Measurements from ENCODE around the gene UBE2D1.

The UBE2D1 gene

DNA sequence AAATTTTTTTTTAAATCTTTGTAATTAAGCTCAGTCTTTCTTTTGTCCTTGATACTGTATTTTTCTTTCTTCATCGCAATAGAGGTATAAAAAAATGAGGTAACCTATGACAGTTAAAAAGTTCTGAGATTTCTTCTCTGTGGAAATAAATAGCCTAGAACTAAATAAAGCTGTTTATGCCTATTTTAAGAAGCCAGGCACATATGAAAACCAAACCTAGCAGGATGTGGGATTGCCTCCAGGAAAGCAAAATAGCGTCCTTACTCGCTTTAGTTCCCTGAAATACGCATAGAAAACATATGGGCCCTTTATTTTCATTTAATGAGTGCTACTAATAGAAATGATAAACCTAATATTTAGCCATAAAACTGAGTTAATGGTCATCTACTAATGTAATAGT lies 6.6 kb downstream of the UBE2D1 start:
- DNase-seq (ENCODE audit: low read depth, low spot score): no peak

DNA sequence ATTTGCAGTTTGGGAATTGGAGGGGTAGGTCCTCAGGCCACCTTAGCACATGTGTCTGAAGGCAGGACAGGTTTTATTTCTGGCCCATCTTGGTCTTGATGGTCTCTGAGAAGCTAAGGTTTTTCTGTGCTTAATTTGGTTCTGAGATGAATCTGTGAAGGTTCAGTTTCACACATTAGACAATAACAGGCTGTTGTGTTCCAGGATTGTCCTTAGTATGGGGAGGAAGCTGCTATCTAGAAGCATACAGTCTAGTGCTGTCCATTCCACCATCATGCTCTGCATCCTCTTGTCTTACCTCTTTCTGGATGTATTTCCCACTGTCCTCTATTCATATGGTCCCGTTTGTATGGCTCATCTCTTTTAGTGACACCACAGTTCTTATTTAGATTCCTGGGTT lies 7.1 kb downstream of the UBE2D1 start:
- no peak for DNase-seq (ENCODE audit: low read depth, low spot score)

DNA sequence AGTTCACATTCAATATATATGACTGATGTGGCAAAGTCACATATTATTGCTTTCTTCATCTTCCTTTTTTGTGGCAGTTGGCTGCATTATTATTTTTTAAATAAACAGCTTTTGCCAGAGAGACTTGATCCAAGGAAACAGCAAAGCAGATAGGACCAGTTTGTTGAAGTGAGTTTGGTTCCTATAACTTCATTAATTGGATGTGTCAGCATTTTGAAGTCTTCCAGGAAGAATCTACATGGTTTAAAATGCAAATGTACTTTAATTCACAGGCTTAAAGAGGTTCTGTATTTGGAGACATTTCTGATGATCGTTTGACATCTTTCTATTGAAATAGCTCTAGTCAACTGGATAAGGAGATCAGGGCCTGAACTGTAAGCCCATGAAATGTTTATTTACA lies 13.2 kb downstream of the UBE2D1 start:
- DNase-seq (ENCODE audit: low read depth, low spot score): no peak

DNA sequence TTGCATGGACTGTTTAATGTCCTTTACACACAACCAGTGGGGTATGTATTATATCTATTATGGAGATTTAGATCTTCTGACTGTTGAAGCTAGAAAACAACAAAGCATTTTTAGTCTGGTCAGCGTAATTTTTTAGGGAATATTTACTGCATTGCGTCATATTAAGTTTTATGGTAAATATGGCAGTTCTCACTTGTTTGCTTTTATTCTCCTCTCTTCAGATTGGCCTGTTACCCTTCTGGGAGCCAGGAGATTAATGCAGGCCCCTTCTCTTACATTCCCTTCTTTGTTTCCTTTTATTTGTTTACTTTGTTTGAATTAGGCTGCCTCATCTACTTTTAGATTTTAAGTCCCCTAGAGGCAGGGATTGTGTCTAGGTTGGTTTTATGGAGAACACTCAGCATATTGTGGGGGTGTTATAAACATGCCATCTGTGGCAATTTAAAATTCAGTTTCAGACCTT lies 13.8 kb downstream of the UBE2D1 start:
- DNase-seq (ENCODE audit: low read depth, low spot score): no peak

DNA sequence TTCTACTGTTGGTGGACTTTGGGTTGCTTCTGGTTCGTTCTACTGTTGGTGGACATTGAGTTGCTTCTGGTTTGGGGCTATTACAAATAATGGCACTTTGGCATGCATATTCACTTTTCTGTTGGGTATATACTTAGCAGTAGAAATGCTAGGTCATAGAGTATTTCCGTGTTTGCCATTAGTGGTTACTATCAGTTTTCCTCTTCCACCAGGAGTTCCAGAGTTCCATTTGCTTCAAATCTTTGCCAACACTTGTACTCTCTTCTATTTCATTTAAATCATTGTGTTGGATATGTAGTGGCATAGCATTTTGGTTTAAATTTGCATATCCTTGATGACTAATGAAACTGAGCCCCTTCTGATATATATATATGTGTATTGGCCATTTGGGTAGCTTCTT lies 15.2 kb downstream of the UBE2D1 start:
- DNase-seq (ENCODE audit: low read depth, low spot score): no peak

DNA sequence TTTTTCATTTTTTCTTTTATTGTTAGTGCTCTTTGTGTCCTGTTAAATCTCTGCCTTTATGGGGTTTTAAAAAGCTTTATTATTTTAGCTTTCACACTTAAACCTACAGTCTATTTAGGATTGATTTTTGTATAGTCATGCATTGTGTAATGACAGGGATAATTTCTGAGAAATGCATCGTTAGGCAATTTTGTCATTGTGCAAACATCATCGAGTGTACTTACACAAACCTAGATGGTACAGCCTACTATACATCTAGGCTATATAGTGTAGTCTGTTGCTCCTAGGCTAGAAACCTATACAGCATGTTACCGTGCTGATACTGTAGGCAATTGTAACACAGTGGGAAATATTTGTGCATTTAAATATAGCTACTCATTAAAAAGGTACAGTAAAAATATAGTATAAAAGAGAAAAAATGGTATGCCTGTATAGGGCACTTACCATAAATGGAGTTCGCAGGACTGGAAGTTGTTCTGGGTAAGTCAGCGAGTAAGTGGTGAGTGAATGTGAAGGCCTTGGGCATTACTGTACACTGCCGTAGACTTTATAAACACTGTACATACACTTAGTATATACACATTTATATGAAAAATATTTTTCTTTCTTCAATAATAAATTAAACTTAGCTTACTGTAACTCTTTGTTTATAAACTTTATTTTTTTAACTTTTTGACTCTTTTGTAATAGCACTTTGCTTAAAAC lies 16.0 kb downstream of the UBE2D1 start:
- DNase-seq (ENCODE audit: low read depth, low spot score): no peak

DNA sequence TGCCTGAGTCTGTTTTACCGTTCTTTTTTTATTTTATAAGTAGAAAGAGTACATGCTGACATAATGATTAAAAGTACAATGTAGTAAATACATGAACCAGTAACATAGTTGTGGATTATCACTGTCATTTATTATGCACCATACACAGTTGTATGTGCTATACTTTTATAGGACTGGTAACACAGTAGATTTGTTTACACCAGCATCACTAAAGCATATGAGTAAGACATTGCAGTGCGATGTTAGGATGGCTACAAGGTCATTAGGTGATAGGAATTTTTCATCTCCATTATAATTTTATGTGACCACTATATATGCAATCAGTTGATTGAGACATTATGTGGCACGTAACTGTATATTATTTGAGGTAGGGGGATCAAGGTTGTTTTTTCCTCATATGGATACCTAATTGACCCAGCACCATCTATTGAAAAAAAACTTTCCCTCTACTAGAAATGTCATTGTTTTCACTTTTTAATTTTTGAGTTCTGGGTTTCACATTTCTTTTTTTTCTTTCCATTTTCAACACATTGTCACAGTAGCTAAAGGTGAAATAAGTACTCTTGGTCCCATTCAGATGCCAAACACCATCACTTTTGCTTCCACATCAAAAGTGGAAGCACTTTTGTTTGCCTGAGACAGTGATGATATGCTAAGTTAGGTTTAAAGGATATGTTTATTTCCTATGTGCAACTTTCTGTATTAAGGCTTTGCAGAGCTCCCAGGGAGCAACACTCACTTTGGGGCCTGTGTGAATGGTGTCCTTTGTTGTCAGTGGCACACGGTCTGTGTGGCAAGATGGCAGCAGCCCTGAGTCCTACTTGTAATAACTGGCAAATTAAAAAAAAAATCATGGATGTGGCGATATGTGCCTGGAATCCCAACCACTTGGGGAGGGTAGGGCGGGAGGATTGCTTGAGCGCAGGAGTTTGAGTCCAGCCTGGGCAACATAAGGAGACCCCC lies 17.1 kb downstream of the UBE2D1 start:
- DNase-seq (ENCODE audit: low read depth, low spot score): no peak

DNA sequence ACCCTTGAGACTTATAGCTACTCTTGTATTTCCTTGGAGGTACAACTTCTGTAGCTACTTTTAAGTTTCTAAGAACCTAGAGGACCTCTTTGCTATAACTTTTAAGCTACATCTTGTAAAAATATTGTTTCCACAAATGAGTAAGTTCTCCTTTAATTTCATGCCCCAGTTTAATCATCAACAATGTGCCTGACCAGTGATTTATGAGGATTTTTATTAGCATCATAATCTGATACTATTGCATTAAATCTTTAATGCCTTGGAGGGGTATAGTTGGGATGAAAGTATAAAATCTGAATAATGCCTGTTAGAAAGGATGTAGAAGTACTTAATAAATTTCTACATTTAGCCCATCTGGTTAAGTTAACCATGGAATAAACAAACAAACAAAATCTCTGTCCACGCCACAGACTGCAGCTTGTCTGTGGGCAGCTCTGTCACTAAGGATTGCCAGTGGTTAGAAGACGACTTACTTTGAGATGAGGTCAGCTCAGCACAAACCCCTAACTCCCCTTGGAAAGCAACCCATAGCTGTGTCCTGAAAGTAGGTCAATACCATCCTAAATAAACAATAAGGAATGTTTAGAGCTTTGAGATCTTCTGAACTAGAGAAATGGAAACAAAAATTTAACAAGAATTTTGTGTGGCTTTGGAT lies 18.3 kb downstream of the UBE2D1 start:
- no peak for DNase-seq (ENCODE audit: low read depth, low spot score)

DNA sequence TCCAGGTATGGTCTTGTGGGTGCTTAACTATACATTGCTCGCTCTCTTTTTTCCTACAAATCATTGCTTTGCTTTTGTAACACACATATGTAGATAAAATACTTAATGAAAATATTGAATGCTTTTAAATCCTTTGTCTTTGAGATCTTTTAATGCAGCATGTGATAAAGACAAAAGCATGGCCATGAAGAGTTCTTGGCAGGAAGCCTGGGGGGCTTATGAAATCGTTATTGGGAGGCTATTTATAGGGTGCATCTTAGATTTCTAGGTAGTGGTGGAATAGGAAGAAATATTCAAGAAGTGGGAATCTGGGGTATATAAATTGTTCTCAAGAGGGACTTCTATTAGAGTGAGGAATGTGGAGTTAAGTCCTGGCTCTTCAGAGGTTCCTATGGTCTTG lies 21.9 kb downstream of the UBE2D1 start:
- no peak for DNase-seq (ENCODE audit: low read depth, low spot score)

DNA sequence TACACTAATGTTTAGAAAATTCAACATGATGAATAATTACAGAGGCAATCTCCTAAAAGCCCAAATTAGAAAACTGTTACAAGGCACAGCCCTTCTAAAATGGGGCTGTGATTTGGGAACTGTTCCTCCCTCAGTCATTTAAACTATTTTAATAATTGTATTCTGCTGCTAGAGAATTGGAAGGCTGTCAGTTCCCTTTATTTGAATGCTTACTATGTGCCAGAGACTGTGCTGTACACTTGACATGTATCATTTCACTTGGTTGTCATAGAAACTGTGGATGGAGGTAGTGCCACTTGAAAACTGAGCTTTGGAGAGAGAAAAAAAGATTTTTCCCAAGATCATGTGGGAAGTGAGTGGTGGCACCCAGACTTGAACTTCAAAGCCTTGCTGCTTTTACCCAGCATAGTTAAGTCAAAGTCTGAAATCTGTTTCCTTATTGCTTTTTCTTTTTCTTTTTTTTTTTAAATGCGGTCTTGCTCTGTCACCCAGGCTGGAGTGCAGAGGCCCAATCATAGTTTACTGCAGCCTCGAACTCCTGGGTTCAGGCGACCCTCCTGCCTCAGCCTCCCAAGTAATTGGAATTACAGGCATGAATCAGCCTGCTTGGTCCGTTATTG lies 23.6 kb downstream of the UBE2D1 start:
- no peak for DNase-seq (ENCODE audit: low read depth, low spot score)

DNA sequence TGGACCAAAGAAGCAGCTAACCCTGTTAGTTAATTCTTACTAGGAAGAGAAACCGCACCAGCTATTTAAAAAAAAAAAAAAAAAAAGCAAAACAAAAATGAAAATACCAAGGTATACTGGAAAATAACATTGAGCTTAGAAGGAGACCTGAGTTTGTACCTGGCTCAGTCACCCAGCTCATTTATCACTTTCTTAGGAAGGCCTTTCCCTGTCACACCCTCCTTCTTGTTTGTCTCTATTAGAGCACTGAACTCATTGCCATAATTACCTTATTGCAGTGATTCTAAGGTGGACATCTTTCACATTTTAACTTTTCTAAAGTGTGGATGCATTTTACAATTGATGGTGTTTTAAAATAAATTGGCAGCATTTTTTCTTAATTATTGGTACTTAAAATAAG lies 24.1 kb downstream of the UBE2D1 start:
- DNase-seq (ENCODE audit: low read depth, low spot score): no peak

DNA sequence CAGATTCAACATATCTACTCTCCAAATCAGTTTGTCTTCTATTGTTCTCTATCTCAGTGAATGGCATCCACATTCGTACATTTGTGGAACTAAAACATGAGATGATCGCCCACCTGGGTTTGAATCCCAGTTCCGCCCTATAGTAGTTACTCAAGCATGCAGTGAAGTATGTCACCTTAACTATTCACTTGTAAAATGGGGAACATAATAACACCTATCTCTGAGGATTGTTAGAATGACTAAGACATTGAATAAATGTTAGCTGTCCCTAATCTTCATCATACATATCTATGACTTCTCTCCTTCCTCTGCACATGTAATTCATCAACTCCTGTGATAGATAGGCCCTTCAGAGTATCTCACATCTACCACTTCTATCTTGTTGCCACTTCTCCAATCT lies 24.7 kb downstream of the UBE2D1 start:
- no peak for DNase-seq (ENCODE audit: low read depth, low spot score)

DNA sequence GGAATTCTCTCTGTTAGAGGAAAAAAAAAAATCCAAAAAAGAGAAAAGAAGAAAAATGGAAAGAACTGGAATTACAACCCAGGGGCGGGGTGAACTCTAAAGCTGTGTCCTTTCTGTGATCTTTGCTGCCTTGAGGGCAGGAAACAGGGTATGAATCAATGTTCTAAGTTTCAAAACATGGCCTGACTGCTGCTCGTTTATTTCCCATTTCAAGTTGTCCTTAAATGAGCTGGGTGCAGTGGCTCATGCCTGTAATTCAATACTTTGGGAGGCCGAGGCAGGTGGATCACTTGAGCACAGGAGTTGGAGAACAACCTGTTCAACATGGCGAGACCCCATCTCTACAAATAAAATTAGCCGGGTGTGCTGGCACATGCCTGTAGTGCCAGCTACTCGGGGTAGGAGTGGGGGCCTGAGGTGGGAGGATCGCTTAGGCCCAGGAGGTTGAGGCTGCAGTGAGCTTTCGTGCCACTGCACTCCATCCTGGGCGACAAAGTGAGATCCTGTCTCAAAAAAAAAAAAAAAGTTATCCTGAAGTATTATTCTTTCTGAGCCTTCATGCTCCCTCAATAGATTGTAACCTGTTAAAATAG lies 25.7 kb downstream of the UBE2D1 start:
- no peak for DNase-seq (ENCODE audit: low read depth, low spot score)

DNA sequence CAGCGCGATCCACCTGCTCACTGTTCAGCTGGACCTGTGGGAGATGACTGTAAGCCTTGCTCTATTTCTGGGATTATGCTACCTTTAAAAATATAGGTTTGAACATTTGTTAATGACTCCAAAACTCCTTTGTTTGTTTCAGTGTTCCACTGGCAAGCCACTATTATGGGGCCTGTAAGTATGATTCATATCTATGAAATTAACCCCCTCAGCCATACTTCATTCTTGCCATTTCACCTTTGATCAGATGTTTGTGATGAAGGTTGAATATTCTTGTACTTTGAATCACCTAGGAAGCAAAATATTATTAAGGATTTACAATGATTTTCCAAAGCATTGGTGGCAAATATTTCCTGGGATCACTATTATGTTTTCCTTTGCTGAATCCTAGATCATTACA lies 26.5 kb downstream of the UBE2D1 start:
- DNase-seq (ENCODE audit: low read depth, low spot score): no peak

DNA sequence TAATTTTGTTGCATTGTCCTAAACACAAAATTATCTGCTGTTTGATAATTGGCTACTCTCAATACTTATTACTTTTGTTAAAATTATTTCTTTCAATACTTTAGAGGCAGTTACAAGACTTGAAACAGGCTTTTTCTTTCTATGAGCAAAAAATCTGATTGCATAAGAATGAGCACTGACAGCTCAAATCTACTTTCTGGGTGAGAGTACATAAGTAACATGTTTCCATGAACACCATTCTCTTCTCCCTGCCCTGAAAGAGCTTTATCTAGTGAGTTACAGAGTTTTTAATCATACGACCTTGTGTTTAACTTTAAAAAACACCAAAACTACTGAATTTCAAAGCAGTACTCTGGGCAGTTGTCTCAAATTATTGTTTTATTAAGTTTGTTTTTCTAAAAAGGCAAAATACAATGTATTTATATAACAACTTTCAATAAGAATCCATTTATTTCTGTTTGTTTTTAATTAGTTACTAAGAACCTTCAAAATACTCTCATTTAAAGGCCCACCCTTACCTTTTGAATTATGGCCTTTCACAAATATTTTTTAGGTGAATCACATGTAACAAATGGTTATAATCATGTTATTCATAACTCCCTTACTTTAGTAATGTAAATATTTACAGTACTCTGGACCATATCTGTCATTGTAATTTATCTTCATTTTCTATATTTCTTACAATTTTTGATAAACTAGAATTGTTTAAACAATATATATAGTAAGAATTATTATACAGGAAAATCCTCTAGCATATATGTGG lies 27.4 kb downstream of the UBE2D1 start:
- DNase-seq (ENCODE audit: low read depth, low spot score): no peak

DNA sequence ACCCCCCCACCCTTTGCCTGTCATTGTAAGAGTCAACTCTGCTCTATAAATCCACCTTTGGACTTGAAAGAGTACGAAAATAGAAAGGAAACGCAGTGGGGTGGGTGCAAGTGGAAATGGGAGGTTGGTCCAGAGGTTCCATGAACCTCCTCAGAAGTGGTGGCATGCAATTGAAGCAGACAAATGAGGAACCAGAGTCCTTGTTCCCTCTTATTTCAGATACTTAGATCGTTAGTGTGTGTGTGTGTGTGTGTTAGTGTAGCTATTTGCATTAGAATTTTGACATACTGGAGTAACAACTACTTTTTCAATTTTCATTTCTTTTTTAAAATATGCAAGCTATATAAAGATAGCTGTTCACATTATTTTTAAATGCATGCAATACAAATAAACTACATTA lies 32.3 kb downstream of the UBE2D1 start:
- DNase-seq (ENCODE audit: low read depth, low spot score): no peak

DNA sequence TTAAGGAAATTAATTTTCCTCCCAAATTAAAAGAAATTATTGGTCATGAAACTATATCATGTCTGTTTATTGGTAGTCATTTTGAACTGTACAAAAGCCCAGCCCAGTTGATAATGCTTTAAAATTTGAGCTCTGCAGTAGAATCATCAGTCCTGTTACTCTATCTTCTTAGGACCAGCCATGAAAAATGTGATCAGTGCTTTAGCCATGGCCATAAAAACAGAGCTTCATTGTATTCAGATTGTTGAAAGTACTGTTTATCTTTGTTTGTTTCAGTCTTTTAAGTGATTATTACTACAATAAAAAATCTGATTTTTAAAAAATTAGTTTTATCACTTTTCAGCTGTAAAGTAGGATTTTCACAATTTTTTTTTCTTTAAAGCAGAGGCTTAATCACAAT lies 36.7 kb downstream of the UBE2D1 start:
- DNase-seq (ENCODE audit: low read depth, low spot score): no peak

DNA sequence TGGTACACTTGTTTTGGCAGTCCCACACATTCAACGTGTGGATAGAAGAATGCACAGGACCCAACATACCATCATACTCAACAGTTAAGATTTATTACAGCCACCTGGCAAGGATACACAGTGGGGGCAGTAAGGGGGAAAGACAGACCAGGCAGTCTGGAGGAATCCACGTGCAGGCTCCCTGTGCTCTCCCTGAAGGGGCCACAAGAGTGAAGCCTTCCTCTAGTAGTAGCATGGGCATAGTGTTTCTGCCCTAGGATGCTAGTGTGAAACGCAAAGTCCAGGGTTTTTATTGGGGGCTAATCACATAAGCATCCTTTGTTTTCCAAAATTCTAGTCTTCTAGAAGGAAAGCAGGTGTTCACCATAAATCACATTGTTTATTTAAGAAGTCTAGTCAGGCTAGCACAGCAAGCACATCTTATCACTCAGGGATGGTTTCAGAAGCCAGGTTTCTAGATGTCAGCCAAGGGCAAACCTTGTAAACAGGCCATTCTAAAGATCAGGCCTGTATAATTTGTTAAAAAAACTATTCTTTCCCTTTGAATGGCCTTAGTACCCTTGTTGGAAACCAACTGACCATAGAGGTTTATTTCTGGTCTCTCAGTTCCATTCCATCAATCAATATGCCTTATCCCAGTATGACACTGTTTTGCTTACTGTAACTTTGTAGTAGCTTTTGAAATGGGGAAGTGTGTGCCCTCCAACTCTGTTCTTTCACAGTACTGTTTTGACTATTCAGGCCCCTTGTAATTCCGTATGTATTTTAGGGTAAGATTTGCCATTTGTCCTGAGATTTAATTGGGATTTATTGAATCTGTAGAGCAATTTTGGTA lies 38.0 kb downstream of the UBE2D1 start:
- no peak for DNase-seq (ENCODE audit: low read depth, low spot score)

DNA sequence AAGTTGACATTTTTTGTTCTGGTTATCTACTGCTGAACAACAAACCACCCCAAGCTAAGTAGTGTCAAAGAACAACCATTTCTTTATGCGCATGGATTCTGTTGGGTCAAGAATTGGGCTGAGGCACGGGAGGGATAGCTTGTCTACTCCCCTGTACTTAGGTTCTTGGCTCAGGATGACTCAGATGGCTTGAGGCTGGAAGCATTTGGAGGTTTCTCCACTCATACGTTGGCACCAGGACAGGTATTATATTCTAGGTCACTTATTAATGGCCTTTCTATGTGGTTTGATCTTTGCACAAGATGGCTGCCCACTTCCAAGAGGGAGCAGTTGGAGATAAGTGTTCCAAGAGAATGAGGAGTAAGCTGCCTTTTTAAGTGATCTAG lies 38.6 kb downstream of the UBE2D1 start:
- no peak for DNase-seq (ENCODE audit: low read depth, low spot score)

DNA sequence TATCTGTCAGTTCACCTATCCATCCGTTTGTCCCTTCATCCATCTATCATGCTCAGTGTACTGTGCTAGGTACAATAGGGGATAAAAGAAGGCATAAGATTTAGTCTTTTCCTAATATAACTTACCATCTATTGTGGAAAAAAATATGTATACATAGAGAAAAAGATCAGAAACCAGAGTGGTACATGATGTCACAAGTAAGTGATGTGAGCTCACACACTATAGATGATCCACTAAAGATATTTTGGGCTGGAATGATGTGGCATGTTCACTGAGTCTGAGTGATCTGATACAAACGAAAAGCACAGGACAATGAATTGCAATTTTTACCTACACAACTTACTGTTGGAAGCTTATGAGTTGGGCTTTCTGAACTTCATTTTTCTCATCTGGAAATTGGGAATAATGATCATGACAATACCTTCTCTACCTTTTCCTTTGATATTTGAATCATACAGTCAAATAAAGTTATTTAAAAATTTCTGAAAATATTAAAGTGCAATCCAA lies 47.7 kb downstream of the UBE2D1 start:
- no peak for DNase-seq (ENCODE audit: low read depth, low spot score)

All from activated naive CD8-positive, alpha-beta T cell treated with anti-CD3 and anti-CD28 coated beads, Interleukin-2, amount 50 U/mL, for 16 hours (primary cell).